8988T (cell line): ENCODE data around the gene HIF1AN.
"Not testable (repeated sequence)": the region's sequence is repeated elsewhere in the genome, so short reads cannot be mapped to it uniquely, and the experiment has no call there.

Experiments
- DNase-seq: peaks from one replicate; pipeline ENCODE4 v3.0.0; 2011

HIF1AN gene

DNA sequence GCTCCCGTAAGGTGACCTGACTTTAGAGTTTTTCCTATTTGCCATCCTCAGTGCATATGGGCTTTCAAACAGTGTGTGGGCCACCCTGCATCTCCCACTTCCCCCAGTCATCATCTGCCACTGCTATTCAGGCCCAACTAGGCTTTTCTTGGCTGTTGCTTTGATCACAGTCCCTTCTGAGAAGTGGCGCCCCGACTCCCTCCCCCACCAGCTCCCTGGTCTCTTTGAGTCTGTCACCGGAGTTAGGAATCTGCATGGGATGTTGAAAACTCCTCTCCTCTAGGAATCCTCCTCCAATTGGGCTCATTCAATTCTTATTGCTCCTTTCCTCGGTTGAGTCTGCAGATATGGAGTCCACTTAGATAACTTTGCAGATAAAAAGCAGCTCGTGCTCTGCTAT lies 32.1 kb downstream of the HIF1AN start:
- DNase-seq = no peak

DNA sequence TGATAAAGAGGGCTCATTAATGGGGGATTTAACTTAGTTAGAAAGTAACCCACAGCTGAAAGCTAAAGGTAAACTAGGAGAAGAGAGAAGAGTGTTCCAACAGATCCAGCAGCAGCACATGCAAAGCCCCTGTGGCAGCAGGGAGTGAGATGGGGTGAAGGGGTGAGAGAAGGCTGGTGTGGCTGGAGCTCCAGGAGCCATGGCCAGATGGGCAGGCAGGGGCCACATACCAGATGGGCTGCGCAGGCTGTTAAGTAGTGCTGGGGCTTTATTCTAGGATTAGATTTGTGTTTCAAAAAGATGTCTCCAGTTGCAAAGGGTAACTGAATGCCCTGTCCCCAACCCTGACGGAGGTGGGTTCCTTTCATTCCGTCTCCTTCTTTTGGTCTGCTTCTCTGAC lies 33.2 kb downstream of the HIF1AN start:
- no peak for DNase-seq

DNA sequence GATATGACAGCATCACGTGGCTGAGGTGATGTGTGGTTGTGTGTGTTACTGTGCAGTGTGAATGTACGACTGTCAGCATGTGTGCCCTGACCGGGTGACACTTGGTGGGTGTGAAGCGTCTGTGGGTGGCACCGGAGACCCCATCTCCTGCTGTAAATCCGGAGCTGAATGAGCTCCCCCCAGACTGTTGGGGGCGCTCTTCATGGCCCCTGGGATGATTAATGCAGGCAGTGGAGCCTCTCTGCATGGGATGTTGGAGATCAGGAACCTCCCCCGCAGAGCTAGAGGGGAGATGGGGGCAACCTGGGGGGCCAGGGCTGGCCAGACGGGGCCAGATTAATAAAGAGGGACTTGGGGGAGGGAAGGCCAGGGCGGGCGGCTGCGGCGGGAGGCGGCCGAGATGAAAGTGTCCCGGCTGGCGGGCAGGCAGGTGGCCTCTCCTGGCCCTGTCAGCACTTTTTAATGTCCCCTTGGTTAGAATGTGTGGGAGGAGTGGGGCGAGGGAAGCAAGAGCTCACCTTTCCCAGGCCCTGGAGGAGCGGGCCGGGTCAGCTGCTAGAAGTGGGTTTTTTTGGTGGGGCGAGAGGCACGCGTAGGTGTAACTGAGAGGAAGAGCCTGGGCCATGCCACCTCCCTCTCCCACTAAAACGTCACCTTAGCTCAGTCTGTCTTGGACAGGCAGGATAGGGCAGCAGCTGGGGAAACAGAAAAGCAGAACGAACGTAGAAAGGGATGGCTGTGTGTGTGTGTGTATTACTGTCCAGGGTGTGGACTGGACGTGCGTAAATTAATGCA lies 34.1 kb downstream of the HIF1AN start:
- DNase-seq = no peak

DNA sequence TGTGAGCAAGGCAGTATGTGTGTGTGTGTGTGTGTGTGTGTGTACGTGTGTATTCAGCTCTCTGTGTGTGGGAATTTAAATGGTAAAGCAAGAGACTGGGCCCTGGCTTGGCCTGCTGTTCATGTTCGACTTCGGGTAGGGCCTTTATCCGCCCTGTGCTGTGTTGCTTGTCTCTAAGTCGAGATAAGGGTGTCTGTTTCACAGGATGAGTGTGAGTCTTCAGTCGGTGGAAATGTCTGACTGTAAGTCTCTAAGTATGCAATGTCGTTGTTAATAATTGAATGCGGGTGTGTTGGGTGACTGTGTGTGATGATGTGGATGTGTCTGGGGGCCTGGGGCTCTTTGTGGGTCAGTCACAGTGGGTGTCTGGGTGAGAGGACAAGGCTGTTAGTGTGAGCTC lies 34.8 kb downstream of the HIF1AN start:
- DNase-seq = no peak

DNA sequence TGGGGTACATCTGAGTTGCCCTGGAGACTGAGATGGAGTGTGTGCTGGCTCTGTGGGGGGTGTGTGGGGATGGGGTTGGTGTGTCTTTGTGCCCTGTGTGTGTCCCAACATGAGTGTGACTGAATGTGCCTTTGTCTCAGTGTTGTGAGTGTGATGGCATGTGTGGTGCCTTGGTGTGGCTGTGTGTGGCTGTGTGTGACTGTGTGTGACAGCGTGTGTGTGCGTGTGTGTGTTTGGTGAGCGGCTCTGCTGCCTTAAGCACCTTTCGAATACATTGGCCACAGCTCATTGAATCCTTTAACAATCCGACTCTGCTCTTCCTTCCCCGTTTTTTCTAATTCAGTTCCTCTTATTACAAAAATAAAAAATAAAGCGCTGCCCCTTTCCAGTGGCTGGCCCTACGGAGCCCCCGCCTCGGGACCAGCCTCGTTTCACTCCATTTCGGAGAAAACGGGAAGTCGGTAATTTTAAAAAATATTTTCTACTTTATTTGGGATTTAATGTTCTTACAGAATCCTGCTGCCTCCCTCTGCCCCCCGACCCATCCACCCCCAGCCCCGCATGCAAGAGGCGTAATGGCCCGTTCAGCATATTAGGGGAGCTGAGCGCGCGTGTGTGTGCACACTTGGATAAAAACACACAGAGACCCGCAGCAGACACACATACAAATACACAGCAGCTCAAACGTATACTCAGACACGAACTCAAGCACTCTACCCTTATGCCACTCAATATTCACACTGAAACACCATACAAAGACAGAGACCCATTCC lies 35.5 kb downstream of the HIF1AN start:
- DNase-seq = no peak

DNA sequence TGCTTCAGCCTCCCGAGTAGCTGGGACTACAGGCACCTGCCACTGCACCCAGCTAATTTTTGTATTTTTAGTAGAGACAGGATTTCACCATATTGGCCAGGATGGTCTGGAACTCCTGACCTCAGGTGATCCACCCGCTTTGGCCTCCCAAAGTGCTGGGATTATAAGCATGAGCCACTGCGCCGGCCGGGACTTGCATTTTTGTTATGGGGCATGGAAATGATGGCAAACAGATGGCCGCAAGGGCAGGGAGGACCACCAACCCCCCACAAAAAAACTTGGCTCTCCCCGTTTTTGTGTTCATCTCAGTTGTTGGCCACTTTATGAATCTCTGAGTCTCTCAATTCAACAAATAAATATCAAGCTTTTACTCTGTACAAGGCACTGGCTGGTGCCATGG lies 39.4 kb downstream of the HIF1AN start:
- not testable (repeated sequence) for DNase-seq

DNA sequence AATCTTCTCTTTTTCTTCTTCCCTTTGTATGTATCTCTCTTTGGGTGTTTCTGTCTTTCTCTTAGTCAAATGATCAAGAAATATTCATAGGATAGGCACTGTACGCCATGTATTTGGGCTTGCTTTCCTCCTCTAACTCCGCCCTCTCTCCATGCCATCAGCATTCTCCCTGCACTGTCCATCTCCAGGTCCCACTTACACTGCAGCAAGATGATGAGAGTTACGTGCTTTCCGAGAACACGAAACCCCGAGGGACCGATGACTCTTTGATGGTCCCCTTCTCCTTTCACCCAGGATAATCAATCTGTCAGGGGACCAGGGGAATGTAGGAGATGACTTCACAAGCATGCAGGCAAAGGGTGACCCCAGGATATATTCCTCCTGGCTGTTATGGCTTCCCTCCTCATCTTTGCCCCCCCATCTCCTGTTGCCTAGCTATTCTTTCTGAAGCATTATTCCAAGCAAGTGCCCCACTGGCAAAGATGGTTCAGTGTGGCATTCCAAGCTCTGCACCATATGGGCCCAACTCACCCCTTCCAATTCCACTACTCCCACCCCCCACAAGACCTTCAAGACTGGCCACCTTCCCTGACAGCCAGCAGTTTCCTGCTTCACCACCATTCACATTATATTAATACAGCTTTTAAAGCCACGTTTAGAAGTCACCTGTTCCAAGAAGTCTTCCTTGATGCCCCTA lies 40.0 kb downstream of the HIF1AN start:
- DNase-seq = no peak

DNA sequence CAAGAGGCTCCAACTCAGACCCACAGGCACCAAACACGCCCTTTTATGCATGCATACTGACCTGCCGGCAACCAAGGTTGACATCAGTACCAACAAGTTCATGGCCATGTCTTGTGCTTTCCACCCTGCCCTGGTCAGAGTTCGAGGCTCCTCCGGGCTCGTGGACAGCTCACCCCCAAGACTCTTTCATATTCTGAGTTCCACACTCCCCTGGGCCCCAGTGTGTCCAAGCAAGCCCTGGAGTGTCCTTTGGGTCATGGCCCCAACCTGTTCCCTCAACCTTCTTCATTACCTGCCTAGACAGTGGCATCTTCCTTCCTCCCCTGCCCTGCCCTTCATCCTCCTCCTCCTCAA lies 40.5 kb downstream of the HIF1AN start:
- DNase-seq = no peak

DNA sequence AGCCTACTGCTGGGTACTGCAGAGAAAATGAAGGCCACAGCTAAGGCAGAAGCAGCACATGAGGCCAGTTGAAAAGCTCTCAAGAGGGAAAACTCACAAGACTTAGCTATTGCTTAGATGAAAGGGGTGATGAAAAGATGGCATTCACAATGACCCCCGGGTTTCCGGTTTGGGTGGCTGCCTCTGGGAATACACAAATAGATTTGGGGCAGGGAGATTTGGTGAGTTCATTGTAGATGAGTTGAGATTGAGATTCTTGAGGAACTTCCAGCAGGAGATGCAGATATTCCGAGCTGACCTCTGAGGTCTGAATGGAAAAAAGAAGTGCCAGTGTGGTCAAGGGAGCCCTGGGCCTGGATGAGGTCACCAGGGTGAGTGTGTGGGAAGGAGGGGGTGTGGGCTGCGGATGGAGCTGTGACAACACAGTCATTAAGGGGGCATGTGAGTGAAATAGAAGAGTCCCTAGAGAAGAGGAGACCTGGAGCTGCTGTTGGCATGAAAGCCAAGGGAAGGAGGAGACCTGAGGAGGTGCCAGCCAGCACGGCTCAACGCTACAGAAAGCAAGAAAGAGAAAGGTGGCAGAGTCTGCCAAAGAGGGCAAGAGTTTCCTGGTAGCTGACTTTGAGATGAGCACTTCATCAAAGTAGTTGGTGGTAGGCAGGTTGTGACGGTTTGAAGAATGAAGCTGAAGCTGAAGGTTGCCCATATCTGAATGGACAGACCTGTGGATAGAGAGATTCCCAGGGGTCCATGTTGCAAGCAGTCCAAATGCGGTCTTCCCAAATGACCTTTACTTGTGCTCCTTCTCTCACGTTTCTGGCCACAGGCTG lies 43.7 kb downstream of the HIF1AN start:
- no peak for DNase-seq

DNA sequence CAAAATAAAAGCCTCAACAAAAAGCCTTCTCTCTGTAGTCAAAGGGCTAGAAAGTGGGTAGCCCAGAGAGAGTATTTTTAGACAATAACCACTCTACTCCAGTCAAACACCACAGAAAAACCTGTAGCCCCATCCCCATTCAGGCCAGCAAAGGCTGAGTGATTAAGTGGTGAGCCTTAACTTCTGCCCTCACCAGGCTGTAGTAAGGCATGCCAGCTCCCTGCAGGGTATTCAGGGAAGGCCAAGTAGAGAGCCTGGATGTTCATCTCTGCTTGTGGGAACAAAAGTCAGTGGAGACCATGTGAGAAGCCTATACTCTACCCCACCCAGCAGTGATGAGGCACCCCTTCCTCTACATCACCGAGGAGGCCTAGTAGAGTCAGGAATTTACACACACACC lies 51.2 kb downstream of the HIF1AN start:
- no peak for DNase-seq

DNA sequence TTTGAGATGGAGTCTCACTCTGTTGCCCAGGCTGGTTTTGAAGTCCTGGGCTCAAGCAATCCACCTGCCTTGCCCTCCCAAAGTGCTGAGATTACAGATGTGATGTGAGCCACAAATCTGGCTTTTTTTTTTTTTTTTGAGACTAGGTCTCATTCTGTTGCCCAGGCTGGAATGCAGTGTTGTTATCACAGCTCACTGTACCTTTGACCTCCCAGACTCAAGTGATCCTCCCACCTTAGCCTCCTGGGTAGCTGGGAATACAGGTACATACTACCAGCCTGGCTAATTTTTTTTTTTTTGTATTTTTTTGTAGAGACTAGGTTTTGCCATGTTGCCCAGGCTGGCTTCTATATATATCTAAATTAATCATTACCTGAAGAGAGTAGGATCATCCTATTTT lies 62.4 kb downstream of the HIF1AN start:
- DNase-seq = no peak

DNA sequence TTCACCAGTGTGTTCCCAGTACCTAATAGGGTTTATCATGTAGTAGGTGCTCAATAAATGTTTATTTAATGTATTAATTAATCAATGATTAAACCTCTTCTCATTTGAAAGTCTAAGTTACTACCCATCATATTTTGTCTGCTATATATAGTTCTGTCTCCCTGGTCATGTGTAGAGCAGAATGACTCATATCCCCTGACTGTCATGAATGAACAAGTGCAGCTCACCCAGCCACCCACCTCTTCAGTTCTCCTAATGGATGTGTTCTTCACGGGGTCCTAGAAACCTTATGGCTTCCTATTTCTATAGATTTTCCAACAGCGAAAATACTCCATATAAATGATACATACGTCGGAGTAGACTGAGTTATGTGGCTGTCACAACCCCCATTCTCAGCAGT lies 64.5 kb downstream of the HIF1AN start:
- no peak for DNase-seq

DNA sequence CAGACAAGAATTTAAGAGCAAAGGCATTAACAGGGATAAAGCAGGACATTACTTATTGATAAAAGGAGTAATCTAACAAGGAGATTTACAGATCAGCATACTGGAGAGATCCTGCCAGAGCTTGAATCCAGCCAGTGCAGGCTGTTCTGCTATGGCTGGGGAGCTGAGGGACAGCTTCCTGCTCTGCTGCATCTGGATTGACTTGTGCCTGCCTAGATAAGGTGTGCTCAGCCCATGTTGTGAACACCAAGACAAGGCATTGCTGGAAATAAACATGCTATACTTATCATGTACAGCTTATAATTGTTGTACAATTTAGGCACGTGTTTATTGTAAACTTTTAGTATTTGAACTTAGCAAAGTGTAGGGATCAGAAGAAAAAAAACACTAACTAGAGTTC lies 71.7 kb downstream of the HIF1AN start:
- no peak for DNase-seq
